GM19035 (cell line): ENCODE results near the gene IZUMO1R.
"Not testable (repeated sequence)": the region's sequence is repeated elsewhere in the genome, so short reads cannot be mapped to it uniquely, and the experiment has no call there.

Experiments
- ATAC-seq: cut with Tn5 transposase; IDR thresholded peaks from one replicate; pipeline ENCODE4 v1.9.1; 2021; ENCODE audit not compliant: unreplicated experiment

Gene IZUMO1R

GRCh38 chr11:94303966-94304958 is at the start of gene IZUMO1R:
IZUMO1R (plus strand) TSS chr11:94304580; CDS start chr11:94305637, 1,057 bp downstream.
- ATAC-seq: no peak

GRCh38 chr11:94271885-94272372 is 32.5 kb upstream of the IZUMO1R start:
- peak; percentile 87 for ATAC-seq

- peak; percentile 47 for ATAC-seq
Observed at GRCh38 chr11:94272738-94273313, 31.6 kb upstream of the IZUMO1R start.

- ATAC-seq: no peak
Observed at GRCh38 chr11:94275961-94276360, 28.4 kb upstream of the IZUMO1R start.

GRCh38 chr11:94276943-94277342 is 27.4 kb upstream of the IZUMO1R start:
- ATAC-seq: no peak

- not testable (repeated sequence) for ATAC-seq
Observed at GRCh38 chr11:94278207-94278606, 26.2 kb upstream of the IZUMO1R start.

- ATAC-seq: no peak
Observed at GRCh38 chr11:94279996-94280395, 24.4 kb upstream of the IZUMO1R start.

GRCh38 chr11:94281324-94281723 is 23.1 kb upstream of the IZUMO1R start:
- no peak for ATAC-seq

GRCh38 chr11:94283678-94284077 is 20.7 kb upstream of the IZUMO1R start:
- ATAC-seq: no peak

GRCh38 chr11:94295534-94295933 is 8.8 kb upstream of the IZUMO1R start:
- ATAC-seq: no peak

GRCh38 chr11:94297985-94298576 is 6.3 kb upstream of the IZUMO1R start:
- ATAC-seq: no peak

- ATAC-seq: no peak
Observed at GRCh38 chr11:94302776-94303175, 1.6 kb upstream of the IZUMO1R start.

GRCh38 chr11:94305146-94305545 is 766 bp downstream of the IZUMO1R start:
- no peak for ATAC-seq

GRCh38 chr11:94307101-94307791 is 2.9 kb downstream of the IZUMO1R start:
- ATAC-seq: no peak

GRCh38 chr11:94308024-94308423 is 3.6 kb downstream of the IZUMO1R start:
- no peak for ATAC-seq

GRCh38 chr11:94309757-94310156 is 5.4 kb downstream of the IZUMO1R start:
- no peak for ATAC-seq

GRCh38 chr11:94310191-94310875 is 6.0 kb downstream of the IZUMO1R start:
- ATAC-seq: no peak

- ATAC-seq: no peak
Observed at GRCh38 chr11:94312339-94312738, 8.0 kb downstream of the IZUMO1R start.

GRCh38 chr11:94314064-94314463 is 9.7 kb downstream of the IZUMO1R start:
- no peak for ATAC-seq

- ATAC-seq: no peak
Observed at GRCh38 chr11:94315664-94316063, 11.3 kb downstream of the IZUMO1R start.
